Activated T-cell treated with anti-CD3 and anti-CD28 coated beads, Interleukin-2, amount 50 U/mL, for 48 hours (primary cell): Measurements from ENCODE around the gene MYO1F.
A peak's percentile ranks its signal among the peaks of the same experiment; 100 is the strongest.

Experiments used
- DNase-seq, 2 experiments: peaks; one replicate each; pipeline ENCODE4 v3.0.0-alpha.2; 2020

MYO1F gene

DNA sequence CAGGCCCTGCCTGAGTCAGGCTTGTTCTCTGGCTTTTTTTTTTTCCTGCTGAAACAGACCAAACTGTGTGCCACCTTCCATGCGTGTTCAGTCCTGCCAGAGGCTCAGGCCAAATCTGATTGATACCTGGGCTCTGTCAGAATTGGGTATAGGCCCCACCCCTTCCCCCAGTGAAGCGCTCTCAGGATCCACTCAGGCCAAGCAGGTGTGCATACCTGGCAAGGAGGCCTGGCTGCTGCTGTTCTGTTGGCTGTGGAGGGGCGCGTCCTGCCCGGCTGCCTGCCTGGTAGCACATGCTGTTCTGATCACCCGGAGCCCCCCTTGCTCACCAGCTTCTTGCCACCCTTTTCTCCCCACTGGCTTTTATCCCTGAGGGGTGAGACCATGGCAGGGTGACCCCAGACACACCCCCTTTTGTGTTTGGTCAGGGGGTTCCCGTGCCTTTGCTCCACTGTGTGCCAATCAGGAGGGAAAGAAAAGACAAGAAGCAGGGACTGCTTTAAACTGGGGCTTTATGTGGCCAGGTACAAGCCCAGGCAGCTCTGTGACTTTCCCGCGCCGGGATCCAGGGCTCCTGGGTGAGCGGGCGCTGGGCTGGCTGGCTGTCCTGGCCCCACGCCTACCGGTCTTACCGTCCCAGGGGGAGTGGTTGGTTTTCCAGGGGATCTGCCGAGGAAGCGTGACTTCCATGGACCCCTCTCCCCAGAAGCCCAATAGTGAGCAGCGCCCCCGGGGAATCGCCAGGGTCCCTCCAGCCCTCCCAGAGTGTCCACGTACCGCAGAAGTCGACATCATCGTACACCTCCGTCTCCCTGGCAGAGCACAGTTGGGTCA lies 87.5 kb downstream of the MYO1F start:
- DNase-seq = no peak

DNA sequence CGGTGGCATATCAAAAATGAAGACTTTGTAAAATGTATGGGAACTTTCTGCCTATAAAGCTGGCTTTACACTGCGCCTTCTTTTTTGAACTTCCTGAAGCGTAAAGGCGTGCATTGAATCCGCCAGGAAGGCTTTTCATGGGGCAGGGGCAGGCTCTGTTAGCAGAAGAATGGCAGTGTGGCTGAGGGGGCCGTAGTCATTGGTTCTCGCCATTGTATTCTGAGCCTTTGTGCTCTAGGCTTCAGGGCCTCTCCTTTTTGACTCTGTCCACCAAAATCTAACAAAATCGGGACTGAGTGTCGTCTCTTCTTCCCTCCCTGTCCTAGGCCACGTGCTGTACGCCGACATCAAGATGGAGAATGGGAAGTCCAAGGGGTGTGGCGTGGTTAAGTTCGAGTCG lies 88.9 kb downstream of the MYO1F start:
- no peak for DNase-seq

DNA sequence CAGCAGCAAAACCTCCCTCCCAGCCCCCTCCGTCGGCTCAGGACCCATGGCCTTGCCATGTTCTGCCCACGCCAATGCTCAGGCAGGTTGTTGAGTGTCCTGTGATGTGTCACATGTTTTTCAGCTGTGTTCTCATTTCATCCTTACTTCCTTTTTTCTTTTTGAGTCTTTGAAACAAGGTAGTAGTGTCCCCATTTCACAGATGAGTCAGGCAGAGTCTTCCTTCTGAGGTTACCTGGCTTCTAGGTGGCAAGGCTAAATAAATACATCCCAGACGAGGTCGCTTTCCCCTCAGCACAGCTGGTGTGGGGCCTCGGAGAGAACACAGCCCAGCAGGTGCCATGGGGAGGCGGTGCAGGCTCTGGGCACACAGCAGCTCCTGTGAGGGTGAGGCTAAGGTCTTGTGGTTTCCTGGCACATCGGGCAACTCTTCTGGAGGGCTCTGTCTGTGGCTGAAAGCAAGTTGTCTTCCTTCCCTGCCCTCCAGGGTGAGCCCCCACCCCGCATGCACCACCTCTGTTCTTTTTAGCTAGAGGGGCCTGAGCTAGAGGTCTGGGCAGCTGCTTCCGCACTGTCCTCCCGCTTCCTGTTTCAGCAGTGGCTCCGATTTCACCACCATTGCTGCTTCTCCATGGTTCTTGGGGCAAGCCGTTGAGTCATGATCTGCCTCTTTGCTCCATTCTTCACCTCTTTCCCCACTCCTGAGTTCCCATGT lies 89.9 kb downstream of the MYO1F start:
- DNase-seq = peak; percentile 78 to 85

DNA sequence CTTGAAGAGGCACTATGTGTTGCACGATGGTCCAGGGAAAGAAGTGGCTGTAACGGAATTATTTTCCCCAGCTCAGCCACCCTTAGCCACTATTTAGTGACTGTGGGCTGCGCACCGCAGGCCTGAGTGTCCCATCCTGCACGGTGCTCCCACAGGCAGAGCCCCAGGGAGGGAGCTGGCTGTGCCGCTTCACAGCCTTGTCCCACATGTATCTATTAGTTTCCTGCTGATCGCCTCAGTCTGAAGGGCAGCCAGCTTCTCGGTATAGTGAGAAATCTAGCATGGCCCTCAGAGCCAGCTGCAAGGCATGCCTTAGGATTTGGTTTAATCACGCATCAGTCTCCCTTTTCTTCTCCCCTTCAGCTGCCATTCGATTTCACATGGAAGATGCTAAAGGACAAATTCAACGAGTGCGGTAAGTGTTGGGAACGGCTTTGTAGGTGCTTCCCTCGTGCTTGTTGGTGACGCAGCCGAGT lies 90.5 kb downstream of the MYO1F start:
- no peak for DNase-seq

DNA sequence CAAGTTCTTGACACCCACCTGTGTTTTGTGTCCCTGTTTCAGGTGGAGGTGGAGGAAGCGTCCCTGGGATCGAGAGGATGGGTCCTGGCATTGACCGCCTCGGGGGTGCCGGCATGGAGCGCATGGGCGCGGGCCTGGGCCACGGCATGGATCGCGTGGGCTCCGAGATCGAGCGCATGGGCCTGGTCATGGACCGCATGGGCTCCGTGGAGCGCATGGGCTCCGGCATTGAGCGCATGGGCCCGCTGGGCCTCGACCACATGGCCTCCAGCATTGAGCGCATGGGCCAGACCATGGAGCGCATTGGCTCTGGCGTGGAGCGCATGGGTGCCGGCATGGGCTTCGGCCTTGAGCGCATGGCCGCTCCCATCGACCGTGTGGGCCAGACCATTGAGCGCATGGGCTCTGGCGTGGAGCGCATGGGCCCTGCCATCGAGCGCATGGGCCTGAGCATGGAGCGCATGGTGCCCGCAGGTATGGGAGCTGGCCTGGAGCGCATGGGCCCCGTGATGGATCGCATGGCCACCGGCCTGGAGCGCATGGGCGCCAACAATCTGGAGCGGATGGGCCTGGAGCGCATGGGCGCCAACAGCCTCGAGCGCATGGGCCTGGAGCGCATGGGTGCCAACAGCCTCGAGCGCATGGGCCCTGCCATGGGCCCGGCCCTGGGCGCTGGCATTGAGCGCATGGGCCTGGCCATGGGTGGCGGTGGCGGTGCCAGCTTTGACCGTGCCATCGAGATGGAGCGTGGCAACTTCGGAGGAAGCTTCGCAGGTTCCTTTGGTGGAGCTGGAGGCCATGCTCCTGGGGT lies 91.5 kb downstream of the MYO1F start:
- DNase-seq = no peak

DNA sequence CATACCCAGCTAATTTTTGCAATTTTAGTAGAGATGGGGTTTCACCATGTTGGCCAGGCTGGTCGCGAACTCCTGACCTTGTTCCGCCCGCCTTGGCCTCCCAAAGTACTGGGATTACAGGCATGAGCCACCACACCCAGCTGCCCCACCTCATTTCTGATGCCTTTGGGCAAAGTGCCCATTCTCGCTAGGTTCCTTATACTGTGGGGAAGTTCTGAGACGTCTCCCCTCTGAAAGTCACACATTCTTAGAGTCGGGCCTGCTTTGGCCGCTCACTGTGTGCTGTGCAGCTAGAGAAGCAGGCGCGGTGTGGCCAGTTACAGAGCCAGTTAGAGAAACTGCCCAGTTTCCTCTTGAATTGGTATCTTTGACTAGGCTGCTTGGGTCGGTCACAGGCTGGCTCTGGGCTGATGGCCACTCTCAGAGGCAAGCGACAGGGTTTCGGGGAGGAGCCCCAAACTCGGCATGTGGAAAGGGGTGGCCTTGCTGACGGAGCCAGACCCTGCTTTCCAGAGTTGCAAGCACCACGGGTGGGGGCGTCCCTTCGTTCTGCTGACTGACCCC lies 92.8 kb downstream of the MYO1F start:
- no peak for DNase-seq

DNA sequence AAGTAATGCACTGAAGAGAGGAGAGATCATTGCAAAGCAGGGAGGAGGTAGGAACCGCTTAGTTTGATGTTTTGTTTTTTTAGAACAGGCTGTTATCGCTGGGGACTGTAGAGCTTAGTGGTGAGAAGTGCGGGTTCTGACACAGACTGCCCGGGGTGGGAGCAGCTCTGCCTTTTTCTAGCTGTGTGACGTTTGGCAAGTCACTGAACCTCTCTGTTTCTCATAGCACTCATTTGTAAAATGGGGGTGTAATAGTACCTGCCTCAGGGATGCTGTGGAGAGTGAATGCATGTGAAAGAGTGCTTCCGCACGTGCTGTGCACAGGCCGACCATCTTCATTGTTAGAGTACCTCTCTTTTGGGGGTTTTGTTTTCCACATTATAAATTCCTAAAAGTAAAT lies 94.1 kb downstream of the MYO1F start:
- no peak for DNase-seq

DNA sequence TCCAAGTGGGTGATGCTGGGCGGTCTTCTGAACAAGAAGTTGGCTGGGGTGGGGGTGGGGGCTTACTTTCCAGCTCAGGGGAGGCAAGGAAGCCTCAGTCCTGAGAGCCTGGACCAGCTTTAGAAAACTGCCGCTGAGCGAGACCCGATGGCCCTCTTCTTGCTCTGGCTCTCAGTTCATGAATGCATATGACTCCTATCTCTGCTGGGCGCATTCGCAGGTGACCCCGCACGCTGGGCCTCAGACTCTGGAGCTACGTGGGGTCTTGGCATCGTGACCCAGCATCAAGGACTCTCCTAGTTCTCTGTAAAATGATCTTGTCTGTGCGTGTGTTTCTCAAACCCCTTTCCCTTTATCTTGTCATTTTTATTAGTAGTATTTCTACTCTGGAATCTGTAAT lies 94.5 kb downstream of the MYO1F start:
- no peak for DNase-seq

DNA sequence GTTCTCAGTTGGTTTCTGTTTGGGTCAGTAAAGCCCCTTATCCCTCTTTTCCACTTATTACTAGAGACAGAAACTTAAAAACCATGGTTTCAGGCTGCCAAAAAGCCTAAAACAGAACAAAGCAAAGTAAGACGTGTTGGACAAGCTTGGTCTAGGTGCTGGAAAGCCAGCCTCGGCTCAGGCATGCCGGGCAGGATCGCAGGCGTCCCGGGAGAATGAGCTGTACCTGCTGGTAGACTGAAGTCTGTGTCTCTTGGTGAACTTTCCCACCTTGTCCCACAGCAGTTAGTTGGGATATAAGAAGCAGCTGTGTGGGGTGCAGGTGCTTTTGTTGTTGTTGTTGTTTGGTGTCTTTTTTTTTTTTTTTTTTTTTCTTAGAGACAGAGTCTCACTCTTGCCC lies 95.6 kb downstream of the MYO1F start:
- no peak for DNase-seq

DNA sequence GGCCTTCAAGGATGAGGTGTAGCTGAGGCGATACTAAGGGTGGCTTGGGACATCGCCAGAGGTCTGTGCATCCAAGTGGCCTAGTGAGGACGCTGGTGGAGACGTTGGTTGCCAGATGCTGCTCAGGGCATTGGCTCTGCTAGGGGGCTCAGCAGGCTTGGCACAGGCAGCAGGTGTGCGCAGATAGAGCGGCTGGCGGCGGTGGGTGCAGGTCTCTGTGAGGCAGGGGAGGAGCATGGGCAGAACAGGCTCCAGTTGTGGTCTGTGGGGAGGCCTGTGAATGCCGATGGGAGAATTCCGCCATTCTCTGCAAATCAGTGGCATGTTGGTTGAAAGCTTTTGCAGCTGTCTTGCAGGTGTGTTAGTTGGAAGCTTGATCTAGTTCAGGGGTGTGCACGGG lies 96.0 kb downstream of the MYO1F start:
- DNase-seq = no peak

DNA sequence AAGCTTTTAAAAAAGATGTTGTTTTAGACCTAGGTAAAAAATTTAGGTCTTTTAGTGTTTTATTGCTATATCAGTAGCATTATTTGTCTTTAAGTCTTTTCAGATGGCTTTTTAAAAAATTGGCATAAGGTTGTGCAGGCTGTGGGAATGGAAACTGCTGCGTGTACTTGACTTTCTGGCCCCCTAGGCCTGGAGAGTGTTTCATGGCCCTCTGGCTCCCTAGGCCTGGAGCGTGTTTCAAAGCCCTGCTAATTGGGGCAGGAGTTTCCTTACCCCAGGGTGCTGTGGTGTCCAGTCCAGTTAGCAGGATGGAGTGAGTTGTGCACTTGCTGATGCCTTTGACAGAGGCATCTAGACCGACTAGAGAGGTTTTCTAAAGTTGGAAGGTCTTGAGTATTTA lies 98.6 kb downstream of the MYO1F start:
- DNase-seq = no peak

DNA sequence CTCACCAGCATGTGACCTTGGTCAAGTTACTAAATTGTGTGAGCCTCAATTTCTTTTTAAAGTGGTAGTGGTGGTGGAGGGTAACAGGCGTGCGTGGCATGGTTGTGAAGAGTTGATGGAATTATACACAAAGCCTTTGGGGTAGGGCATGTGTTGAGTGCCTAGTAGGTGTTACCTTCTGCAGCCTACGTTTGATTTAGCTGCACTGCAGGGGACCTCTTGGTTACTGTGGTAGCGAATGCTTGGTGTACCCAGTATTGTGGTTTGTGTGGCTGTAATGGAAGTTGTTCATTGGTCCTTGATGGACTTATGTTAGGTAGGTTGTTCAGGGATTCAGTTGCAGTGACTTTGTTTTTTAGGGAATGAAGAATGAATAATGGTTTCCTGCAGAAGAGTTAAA lies 99.4 kb downstream of the MYO1F start:
- DNase-seq = no peak

DNA sequence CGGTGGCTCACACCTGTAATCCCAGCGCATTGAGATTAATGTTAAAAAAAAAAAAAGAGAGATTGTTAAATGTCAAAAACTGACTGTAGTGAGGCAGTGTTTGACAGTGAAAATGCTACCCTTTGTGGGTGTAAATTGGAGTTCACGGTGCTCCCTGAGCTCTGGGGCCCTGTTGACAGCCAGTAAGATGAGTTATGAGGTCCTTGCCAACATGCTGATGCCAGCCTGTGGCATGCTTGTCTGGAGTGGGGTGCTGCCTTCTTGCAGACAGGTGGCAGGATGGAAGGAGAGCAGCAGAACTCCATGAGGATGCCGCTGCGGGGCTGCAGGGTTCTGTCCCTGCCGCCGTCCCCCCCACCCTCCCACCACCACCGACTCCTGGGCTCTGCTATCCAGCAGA lies 100.7 kb downstream of the MYO1F start:
- DNase-seq = no peak

DNA sequence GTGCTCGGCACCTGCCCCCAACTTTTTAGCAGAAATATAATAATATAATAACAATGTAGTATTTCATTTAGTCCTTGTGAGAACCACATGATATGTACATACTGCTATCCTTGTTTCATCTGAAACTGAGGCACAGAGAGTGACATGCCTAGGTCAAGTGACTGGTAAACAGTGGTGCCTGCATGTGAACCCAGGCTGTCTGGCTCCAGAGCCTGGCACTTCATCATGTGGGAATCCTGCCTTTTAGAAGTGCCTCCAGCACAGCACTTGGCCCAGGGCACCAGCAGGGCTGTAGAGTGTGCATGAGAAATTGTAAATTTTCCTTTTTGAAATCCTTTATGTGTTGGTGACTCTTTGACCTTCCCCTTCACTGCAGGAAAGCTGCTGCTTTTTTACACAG lies 102.2 kb downstream of the MYO1F start:
- no peak for DNase-seq

DNA sequence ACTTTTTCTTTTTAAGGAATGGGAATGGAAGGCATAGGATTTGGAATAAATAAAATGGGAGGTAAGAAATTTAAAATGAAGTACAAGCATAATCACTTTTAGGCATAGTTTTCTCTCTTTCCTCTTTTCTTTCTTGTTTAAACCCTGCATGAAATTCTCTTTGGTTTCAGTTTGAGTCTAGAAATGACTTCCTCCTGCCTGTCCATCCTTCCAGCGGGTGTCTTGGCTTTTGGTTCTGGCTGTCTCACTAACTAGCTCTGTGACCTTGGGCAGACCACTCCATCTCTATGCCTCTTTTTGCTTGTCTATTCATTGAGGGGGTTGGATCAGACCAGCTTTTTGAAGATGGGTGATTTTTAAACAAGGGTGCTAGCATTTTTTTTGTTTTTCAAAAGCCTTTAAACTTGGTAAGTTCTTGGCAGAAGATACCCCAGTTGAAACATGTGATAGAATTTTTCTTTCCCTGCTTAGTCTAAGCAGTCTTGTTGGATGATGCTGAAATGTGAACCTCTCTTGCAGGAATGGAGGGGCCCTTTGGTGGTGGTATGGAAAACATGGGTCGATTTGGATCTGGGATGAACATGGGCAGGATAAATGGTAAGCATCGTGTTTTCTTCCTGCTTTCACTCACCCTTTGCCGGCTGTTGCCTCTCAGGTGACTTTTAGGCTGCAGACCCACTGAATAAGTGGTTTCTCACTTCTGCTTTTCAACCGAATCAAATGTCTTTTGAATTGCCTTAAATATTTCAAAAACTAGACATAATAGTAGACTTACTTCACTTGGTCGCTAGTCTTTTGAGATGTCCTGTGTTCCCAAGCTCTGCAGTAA lies 103.4 kb downstream of the MYO1F start:
- no peak for DNase-seq
